HEK293 (cell line): ENCODE measurements around the gene TRPM8.

Experiments
- KLF17 ChIP-seq: fragments of 450-650 bp; formaldehyde crosslinking; IDR thresholded peaks from 2 replicates; pipeline ENCODE4 v1.5.1; 2016; ENCODE audit warnings: missing biosample characterization, missing genetic modification characterization
- PBX3 ChIP-seq: sonication (generic); formaldehyde crosslinking; IDR thresholded peaks from 2 replicates; pipeline ENCODE4 v1.8.1; 2022; ENCODE audit warnings: mild to moderate bottlenecking, moderate library complexity, missing genetic modification reagents
- ZNF701 ChIP-seq: fragments of 450-650 bp; formaldehyde crosslinking; IDR thresholded peaks from 2 replicates; pipeline ENCODE4 v1.5.1; 2016; ENCODE audit warnings: missing biosample characterization, missing genetic modification characterization

GRCh38 chr2:233936089-233936488 is 18.9 kb downstream of the TRPM8 start:
- TF ChIP-seq PBX3 (CRISPR knock-in tag) (no peak), KLF17 (tag by site-specific recombination) (no peak), ZNF701 (tag by site-specific recombination) (no peak)
